GM21423 (cell line): Measurements from ENCODE around the gene PRICKLE3.

Experiments used
- ATAC-seq: cut with Tn5 transposase; IDR thresholded peaks from one replicate; pipeline ENCODE4 v1.9.1; 2021; ENCODE audit warnings: mild to moderate bottlenecking, moderate library complexity; ENCODE audit not compliant: unreplicated experiment

PRICKLE3 gene

GRCh38 chrX:49209434-49210251, 23.5 kb upstream of the PRICKLE3 start:
- ATAC-seq, result no peak

- no peak for ATAC-seq
Measured at GRCh38 chrX:49208399-49208798, 22.2 kb upstream of the PRICKLE3 start.

- no peak for ATAC-seq
Measured at GRCh38 chrX:49206543-49206942, 20.4 kb upstream of the PRICKLE3 start.

DNA sequence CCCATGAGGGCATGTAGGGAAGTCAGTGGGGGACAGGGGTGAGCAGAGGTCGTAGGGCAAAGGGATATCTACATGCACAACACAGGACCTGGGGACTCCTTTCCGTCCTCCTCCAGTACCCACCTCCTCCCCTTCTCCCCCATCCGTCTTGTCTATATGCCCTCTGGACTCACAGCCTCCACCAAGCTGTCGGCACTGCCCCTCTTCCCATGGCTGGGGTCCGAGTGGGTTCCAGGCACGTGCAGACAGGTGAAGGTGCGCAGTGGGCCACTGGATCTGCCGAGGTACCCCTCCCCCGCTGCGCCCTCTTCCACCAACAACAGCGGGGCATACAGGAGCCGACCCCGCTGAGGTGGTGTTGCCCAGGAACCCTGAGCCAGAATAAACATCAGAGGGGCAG, 19.3 kb upstream of the PRICKLE3 start:
- no peak for ATAC-seq

DNA sequence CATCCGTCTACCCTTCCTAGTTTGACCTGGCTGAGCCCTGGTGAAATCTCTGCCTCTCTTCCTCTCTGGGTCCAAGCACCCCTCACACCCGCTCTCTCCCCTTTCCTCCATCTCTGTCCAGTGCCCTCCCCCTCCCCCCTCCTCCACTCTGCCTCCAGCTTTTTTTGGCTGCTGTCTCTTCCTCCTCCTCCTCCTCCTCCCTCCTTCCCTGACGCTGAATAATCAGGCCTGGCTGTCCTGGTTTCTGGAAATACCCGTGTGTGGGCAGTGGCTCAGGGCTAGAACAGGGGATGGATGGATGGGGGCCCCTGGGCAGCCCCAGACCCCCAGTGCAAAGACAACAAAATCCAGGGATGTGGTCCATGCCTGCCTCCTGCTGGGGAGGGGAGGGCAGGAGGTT, 18.5 kb upstream of the PRICKLE3 start:
- ATAC-seq, result no peak

DNA sequence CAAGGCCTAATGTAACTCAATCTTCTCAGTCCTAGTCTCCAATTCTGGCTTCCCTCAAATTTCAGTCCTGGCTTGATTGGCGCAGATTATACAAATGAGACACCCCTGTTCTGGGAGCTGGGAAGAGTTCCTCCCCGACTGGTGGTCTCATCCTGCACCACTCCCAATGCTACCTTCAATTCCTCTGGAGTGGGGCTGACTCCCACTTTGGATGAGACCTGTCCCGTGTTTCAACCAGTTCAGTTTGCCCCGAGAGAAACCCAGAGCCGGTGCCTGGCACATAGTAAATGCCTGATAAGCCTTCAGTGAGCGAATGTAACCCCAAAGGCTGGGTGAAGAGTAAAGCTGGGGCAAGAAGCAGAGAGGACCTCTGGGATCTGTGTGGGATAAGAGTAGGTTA, 17.8 kb upstream of the PRICKLE3 start:
- no peak for ATAC-seq

GRCh38 chrX:49203536-49203935, 17.4 kb upstream of the PRICKLE3 start:
- ATAC-seq, result no peak

- no peak for ATAC-seq
Measured at GRCh38 chrX:49202022-49202421, 15.8 kb upstream of the PRICKLE3 start.

- peak; percentile 98 for ATAC-seq
Measured at GRCh38 chrX:49199906-49200771, 14.0 kb upstream of the PRICKLE3 start, which contains the start of gene SYP. SYP (minus strand) TSS chrX:49200193; CDS start chrX:49200186, 7 bp downstream.

DNA sequence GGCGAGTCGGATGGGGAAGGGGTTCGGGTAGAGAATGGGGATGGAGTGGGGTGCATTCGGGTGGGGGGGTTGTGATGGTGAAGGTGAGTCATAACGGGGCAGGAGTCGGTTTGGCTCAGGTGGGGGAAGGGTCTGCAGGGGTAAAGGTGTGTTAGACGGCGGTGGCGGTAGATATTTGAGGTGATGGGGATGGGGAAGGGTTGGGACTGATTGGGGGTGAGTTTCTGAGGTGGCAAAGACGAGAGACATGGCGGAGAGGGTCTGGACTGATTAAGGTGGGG, 13.1 kb upstream of the PRICKLE3 start:
- ATAC-seq, result no peak

- ATAC-seq, result no peak
Measured at GRCh38 chrX:49198540-49199314, 12.6 kb upstream of the PRICKLE3 start.

DNA sequence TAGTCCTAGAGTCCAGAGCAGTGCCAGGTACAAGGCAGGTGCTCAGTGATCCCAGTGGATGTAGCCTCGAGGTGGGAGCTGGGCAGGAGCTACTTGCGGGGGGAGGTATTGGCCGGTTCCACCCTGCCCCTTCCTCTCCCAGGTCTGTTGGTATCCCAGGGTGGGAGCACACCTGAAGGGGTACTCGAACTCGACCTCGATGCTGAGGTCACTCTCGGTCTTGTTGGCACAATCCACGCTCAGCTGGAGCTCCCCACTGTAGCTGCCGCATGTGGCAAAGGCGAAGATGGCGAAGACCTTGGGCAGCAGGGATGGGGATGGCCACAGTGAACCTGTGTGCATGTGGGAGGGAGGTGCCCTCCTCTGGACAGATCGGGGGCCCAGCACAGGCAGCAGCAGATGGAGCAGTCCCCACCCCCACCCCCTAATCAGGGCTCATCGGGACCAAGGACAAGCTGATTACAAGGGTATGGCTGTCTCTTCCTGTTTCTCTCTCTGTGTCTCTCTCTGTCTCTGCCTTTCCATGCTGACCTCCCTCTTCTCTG, 11.4 kb upstream of the PRICKLE3 start:
- ATAC-seq, result no peak

DNA sequence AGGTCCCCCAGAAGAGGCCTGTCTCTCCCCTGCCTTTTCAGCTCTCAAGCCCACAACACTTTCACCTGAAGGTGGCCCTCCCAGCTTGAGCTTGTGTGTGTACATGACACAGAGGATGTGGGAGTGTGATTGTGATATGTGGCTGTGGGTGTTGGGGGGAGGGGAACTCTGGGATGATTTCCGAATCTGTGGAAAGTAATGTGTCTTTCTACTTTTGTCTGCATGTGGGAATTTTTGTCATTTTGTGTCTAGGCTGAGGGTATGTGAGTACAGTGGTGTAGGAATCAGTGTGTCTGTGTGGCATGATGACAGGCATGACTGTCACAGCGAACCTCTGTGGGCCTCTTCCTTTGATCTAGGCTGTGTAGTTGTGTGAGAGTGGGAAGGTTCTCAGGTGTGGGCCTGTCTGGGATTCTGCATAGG, 7.4 kb upstream of the PRICKLE3 start:
- no peak for ATAC-seq

- no peak for ATAC-seq
Measured at GRCh38 chrX:49192722-49193328, 6.7 kb upstream of the PRICKLE3 start.

- ATAC-seq, result no peak
Measured at GRCh38 chrX:49191574-49192011, 5.4 kb upstream of the PRICKLE3 start.

GRCh38 chrX:49190821-49191573, 4.8 kb upstream of the PRICKLE3 start:
- peak; percentile 89 for ATAC-seq

DNA sequence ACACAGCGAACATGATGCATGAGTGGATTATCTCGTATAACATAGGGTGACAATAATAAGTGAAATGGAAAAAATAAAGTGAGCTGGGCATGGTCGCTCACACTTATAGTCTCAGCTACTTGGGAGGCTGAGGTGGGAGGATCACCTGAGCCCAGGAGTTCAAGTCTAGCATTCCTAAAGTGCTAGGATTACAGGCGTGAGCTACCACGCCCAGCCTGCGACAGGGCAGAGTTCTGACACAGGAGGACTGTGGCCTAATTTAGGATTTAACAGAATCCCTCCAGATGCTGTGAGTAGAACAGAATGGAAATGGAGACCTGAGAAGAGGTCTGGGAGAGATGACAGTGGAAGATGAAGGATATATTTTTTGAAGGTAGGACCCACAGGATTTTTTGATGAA, 3.4 kb upstream of the PRICKLE3 start:
- no peak for ATAC-seq

- ATAC-seq, result no peak
Measured at GRCh38 chrX:49188468-49189076, 2.4 kb upstream of the PRICKLE3 start.

DNA sequence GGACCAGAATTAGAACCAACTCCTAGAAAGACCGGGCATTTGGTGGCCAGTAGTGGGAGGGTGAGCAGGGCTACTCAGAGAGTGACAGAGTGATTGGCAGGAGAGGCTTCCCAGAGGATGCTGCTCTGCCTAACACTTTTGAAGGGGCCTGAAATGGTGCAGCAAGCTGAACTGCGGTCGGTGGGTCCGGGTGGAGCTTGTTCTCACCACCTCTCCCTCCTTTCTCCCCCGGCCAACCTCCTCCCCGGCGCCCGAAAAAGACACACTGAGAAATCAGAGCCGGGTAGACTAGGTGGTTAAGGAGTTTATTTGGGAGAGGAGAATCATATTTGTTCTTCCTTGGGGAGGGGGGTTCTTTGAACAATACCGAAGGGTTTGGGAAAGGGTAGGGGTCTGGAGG, 1.4 kb upstream of the PRICKLE3 start:
- no peak for ATAC-seq

DNA sequence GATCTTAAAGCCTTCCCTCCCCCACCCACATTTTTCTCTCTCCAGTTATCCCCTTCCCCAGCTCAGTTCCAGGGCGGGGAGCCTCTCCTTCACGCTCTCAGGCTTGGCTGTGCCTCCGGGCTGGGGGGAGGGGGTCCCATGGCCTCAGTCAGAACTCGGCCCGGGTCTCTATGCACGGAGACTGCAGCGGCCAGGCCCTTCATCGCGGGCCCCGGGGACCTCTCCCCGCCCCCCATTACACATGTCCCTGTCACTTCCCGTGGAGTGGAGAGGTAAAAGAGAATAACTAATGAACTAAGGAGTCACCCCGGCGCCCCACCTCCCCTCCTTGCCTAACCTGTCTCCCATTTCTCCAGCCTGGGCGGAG, 838 bp upstream of the PRICKLE3 start:
- ATAC-seq, result no peak
